Activated CD4-positive, alpha-beta T cell treated with anti-CD3 and anti-CD28 coated beads for 24 hours (primary cell): ENCODE results near the gene SUSD5.
"Not testable (repeated sequence)": the region's sequence is repeated elsewhere in the genome, so short reads cannot be mapped to it uniquely, and the experiment has no call there.

Experiments used
- DNase-seq, 2 donors: peaks; one replicate each; pipeline ENCODE4 v3.0.0-alpha.2; 2020; ENCODE audit warnings: low read depth in 2 of 2

The SUSD5 gene

GRCh38 chr3:33194303-33194702 lies 24.3 kb downstream of the SUSD5 start:
- no peak for DNase-seq

- no peak for DNase-seq
These were observed 31.3 kb downstream of the SUSD5 start for GRCh38 chr3:33187368-33187634.

- no peak for DNase-seq
These were observed 31.9 kb downstream of the SUSD5 start for GRCh38 chr3:33186524-33187367.

- DNase-seq, result no peak
These were observed 33.7 kb downstream of the SUSD5 start for GRCh38 chr3:33184863-33185262.

GRCh38 chr3:33181641-33182040 lies 37.0 kb downstream of the SUSD5 start:
- not testable (repeated sequence) for DNase-seq

- DNase-seq, result no peak
These were observed 37.4 kb downstream of the SUSD5 start for GRCh38 chr3:33181229-33181628.

GRCh38 chr3:33179132-33179531 lies 39.5 kb downstream of the SUSD5 start:
- no peak for DNase-seq

- no peak for DNase-seq
These were observed 43.7 kb downstream of the SUSD5 start for GRCh38 chr3:33174711-33175414.

- no peak for DNase-seq
These were observed 44.5 kb downstream of the SUSD5 start for GRCh38 chr3:33174095-33174494.

- DNase-seq, result no peak
These were observed 44.9 kb downstream of the SUSD5 start for GRCh38 chr3:33173672-33174071.

GRCh38 chr3:33173103-33173502 lies 45.5 kb downstream of the SUSD5 start:
- no peak for DNase-seq

GRCh38 chr3:33171580-33171979 lies 47.0 kb downstream of the SUSD5 start:
- DNase-seq, result no peak

GRCh38 chr3:33170531-33170930 lies 48.1 kb downstream of the SUSD5 start:
- no peak for DNase-seq

- DNase-seq, result no peak
These were observed 50.8 kb downstream of the SUSD5 start for GRCh38 chr3:33167716-33168336.

GRCh38 chr3:33167284-33167683 lies 51.3 kb downstream of the SUSD5 start:
- DNase-seq, result no peak

- DNase-seq, result no peak
These were observed 52.5 kb downstream of the SUSD5 start for GRCh38 chr3:33166095-33166494.

GRCh38 chr3:33165372-33165771 lies 53.2 kb downstream of the SUSD5 start:
- DNase-seq, result no peak

GRCh38 chr3:33162621-33163020 lies 56.0 kb downstream of the SUSD5 start:
- not testable (repeated sequence) for DNase-seq

- no peak for DNase-seq
These were observed 58.6 kb downstream of the SUSD5 start for GRCh38 chr3:33159981-33160380.

- no peak for DNase-seq
These were observed 59.4 kb downstream of the SUSD5 start for GRCh38 chr3:33159234-33159633.

- no peak for DNase-seq
These were observed 63.3 kb downstream of the SUSD5 start for GRCh38 chr3:33155301-33155700.

GRCh38 chr3:33153782-33154181 lies 64.8 kb downstream of the SUSD5 start:
- no peak for DNase-seq
